Urinary bladder (tissue), 4 donors: ENCODE results near the gene MYOCOS. TPM values are rescaled to one million over a fixed set of nuclear protein-coding genes. Genes with fewer than 3 reads are reported as not detected.
"Not testable (repeated sequence)": the region's sequence is repeated elsewhere in the genome, so short reads cannot be mapped to it uniquely, and the experiment has no call there.

Experiments
- DNase-seq: peaks from one replicate; pipeline ENCODE4 v3.0.0-alpha.2; 2015; ENCODE audit errors: extremely low spot score
- H3K27ac ChIP-seq: one replicate; pipeline ENCODE4 v1.5.1; 2013; ENCODE audit warnings: low read depth, mild to moderate bottlenecking, moderate library complexity
- H3K36me3 ChIP-seq: one replicate; pipeline ENCODE4 v1.6.1; 2013; ENCODE audit warnings: mild to moderate bottlenecking, moderate library complexity; ENCODE audit not compliant: insufficient read depth
- H3K4me1 ChIP-seq: one replicate; pipeline ENCODE4 v1.6.1; 2013; ENCODE audit warnings: mild to moderate bottlenecking, moderate library complexity; ENCODE audit not compliant: insufficient read depth
- H3K4me3 ChIP-seq: one replicate; pipeline ENCODE4 v1.5.1; 2013; ENCODE audit warnings: low read depth, low read length
- WGBS: extraction: QIAGEN DNeasy Blood & Tissue Kit; methylation state at CpG from one replicate; pipeline ENCODE4 v1.1.7; 2013; 5-methylcytosine and 5-hydroxymethylcytosine counted together
- polyA plus RNA-seq: library from polyadenylated mRNA; stranded (reverse); fragments of 200-250 nt; gene quantifications from one replicate; pipeline ENCODE4 v1.2.3, GENCODE V29; 2013
- total RNA-seq: library from RNA; depleted of rRNA; stranded (reverse); fragments of >200 nt; gene quantifications from one replicate; pipeline ENCODE4 v1.2.3, GENCODE V29; 2014
- donor health status: healthy with polysubstance abuse.
- donor health status: healthy.

Gene MYOCOS, protein sequence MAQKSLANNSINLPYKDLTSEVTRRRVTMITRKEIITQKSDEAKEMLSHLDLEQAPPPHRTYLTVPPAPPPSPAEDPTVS
- total RNA-seq (not detected), polyA plus RNA-seq (not detected)

DNA sequence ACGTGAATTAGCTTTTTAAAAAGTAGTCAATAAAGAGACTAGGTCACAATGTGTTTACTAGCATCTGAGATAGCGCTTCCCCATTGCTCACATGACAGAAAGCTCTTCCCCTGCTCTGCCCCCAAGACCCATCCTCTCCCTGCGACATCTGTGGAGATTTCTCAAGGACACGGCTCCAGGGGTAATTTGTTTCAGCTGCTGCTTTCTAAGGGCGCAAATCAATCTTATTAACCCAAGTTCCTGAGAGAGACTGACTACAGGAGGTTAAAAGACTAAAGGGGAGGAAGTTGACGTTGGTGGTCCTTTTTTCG, at the start of gene MYOCOS:
TSS of gene MYOCOS (plus strand) at position 92 of the 311 bp plus-strand sequence. CDS start 1,641 bp downstream, outside the sequence.
- H3K27ac ChIP-seq, result no peak within 1 kb of the TSS
- no peaks in the 10 kb centered on the region for H3K36me3 ChIP-seq
- no peak for DNase-seq
- H3K4me1 ChIP-seq, result no peaks in the 10 kb centered on the region
- H3K4me3 ChIP-seq, result no peak within 1 kb of the TSS
- WGBS, result 62% methylated on average over 7 of the region's 7 CpGs

DNA sequence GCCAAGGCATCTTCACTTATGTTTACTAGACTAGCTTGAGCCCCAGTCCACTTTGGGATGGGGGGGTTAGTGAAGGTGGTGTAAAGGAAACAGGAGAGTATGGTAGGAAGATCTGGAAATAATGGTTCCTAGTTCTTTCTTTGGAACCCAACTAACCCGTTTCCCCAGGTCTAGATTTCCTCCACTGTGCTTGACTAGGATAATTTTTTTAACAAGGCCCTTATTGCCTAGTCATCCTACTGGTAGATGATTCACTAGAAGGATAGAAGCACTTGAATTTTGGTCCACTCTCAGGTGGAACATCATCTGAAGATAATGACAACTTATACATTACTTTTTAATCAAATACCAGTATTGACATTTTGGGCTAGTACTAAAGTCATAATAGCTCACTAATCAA, 45.9 kb upstream of the MYOCOS start:
- peaks cover 14% of the 10 kb centered on the region for H3K36me3 ChIP-seq
- no peak overlapping the region for H3K27ac ChIP-seq
- WGBS, result 87% methylated on average over 1 of the region's 1 CpG
- no peaks in the 10 kb centered on the region for H3K4me1 ChIP-seq
- H3K4me3 ChIP-seq, result no peak overlapping the region
- DNase-seq, result no peak

DNA sequence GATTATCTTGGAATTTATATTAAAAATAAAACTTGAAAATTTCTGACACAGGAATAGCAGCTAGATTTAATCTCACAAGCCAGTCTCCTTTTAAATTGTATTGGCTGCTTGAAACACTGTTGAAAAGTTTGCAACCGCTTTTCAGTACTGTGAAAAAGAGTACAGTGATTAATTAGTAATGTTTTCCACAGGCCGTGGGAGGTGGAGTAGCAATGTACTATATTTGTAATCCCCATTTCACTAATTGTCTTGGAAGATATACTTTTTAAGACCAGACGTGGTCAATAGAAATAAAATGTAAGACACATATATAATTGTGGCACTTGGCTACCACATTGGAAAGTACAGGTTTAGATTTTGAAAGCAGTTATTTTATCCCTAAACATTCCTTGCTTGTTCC, 40.8 kb upstream of the MYOCOS start:
- DNase-seq, result no peak
- WGBS, result 81% methylated on average over 3 of the region's 3 CpGs
- no peak overlapping the region for H3K27ac ChIP-seq
- H3K4me1 ChIP-seq, result no peaks in the 10 kb centered on the region
- H3K4me3 ChIP-seq, result no peak overlapping the region
- H3K36me3 ChIP-seq, result peaks cover 16% of the 10 kb centered on the region

DNA sequence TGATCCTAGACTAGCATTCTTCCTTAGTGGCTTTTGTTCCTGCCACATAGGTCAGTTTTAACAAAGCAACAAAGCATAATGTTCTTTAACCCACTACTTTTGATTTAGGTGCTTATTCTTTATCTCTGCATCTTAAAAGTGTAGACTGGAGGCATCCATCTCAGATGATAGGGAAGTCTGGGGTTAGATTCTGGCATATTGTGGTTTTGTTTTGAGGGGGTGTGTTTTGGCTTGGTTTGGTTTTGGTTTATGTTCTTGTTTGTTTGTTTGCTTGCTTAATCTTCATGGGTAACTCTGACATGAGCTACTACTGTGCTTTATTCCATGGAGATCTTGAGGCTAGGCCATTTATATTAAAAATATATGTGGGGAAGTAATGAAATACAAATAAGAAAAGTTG, 40.3 kb upstream of the MYOCOS start:
- peaks cover 13% of the 10 kb centered on the region for H3K36me3 ChIP-seq

DNA sequence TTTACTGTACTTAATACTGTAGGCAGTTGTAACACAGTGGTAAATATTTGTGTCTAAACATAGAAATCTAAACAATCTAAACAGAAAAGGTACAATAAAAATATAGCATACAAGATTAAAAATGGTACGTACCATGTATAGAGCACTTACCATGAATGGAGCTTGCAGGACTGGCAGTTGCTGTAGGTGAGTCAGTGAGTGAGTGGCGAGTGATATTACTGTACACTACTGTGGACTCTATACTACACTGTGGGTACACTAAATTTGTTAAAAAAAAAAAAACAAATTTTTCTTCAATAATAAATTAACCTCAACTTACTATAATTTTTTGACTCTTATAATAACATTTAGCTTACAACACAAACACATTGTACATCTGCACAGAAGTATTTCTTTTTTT, 39.5 kb upstream of the MYOCOS start:
- Histone ChIP-seq H3K4me3 (no peak overlapping the region), H3K27ac (no peak overlapping the region), H3K4me1 (no peaks in the 10 kb centered on the region), H3K36me3 (peaks cover 10% of the 10 kb centered on the region)
- DNase-seq, result no peak
- WGBS, result 92% methylated on average over 2 of the region's 2 CpGs

More for the DNA sequence above, 40.3 kb upstream of the MYOCOS start:
- no peak overlapping the region for H3K27ac ChIP-seq
- DNase-seq, result no peak
- no peaks in the 10 kb centered on the region for H3K4me1 ChIP-seq
- no peak overlapping the region for H3K4me3 ChIP-seq

DNA sequence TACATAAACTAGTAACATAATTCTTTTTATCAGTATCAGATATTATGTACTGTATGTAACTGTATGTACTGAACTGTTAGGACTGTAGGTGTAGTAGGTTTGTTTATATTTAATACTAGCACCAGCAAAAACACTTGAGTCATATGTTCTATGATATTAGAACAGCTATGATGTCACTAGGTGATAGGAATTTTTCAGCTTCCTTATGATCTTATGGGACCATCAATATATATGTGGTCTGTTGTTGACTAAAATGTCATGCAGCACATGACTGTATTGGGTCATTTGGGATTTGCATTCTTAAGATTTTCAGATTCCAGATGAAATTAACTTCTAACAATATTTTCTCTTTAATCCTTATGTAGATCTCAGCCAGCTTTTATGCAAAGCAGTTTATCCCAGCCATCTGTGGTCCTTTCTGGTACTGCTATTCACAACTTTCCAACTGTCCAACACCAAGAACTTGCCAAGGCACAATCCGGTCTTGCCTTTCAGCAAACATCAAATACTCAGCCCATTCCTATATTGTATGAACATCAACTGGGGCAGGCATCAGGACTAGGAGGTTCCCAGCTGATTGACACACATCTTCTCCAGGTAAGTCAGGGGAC, 38.3 kb upstream of the MYOCOS start:
- H3K36me3 ChIP-seq, result peaks cover 4% of the 10 kb centered on the region
- H3K27ac ChIP-seq, result no peak overlapping the region
- 81% methylated on average over 1 of the region's 1 CpG for WGBS
- no peak overlapping the region for H3K4me3 ChIP-seq
- DNase-seq, result no peak
- H3K4me1 ChIP-seq, result no peaks in the 10 kb centered on the region

DNA sequence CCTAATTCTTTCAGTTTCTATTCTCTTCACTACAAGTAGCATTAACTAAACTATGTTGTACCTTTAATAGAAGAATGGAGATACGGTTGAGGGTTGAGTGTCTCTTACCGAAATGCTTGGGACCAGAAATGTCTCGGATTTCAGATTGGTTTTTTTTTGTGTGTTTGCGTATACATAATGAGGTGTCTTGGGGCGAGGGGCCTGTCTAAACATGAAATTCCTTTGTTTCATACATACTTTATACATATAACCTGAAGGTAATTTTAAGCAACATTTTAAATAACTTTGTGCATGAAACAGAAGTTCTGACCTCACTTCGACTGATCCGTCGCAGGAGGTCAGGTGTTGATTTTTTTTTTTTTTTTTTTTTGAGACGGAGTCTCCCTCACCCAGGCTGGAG, 36.3 kb upstream of the MYOCOS start:
- 91% methylated on average over 9 of the region's 9 CpGs for WGBS
- H3K27ac ChIP-seq, result no peak overlapping the region
- no peak for DNase-seq
- no peak overlapping the region for H3K4me3 ChIP-seq
- H3K36me3 ChIP-seq, result peaks cover 7% of the 10 kb centered on the region
- no peaks in the 10 kb centered on the region for H3K4me1 ChIP-seq

DNA sequence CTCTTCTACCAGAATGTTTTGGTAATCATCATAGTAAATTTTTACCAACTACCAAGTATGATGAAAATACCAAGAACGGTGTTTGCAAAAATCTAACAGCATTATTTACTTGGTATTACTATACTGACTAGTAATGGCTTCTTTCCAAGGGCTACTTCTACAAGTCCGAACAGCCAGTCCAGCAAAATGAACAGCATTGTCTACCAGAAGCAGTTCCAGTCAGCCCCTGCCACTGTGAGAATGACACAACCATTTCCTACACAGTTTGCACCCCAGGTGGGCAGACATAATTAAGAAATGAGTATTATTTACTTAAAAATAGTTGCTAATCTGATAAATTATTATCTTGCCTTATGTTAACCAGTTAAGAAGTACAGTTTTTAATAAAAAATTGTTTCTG, 33.8 kb upstream of the MYOCOS start:
- Histone ChIP-seq H3K4me3 (no peak overlapping the region), H3K4me1 (no peaks in the 10 kb centered on the region), H3K27ac (no peak overlapping the region), H3K36me3 (peaks cover 12% of the 10 kb centered on the region)
- DNase-seq, result no peak
- 91% methylated on average over 2 of the region's 2 CpGs for WGBS

DNA sequence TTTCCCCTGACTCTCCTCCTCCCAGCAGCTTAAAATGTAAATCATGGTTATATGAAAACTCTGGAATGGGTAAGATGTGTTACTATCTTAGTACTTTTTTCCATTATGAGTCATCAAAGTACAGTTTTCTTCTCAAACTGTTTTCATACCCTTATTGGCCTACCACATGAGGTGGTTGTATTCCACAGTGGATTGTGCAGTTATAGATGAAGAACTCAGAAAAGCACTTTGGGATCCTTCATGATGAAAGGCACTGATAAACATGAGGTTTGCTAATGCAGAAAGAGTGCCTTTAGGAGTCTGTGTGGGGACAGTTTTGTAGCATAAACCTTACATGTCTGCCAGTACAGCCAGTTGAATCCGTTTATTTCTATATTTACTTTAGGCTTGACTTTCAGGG, 32.0 kb upstream of the MYOCOS start:
- Histone ChIP-seq H3K4me1 (no peaks in the 10 kb centered on the region), H3K36me3 (peaks cover 12% of the 10 kb centered on the region), H3K4me3 (no peak overlapping the region), H3K27ac (no peak overlapping the region)
- no peak for DNase-seq
- 52% methylated on average over 1 of the region's 1 CpG for WGBS

DNA sequence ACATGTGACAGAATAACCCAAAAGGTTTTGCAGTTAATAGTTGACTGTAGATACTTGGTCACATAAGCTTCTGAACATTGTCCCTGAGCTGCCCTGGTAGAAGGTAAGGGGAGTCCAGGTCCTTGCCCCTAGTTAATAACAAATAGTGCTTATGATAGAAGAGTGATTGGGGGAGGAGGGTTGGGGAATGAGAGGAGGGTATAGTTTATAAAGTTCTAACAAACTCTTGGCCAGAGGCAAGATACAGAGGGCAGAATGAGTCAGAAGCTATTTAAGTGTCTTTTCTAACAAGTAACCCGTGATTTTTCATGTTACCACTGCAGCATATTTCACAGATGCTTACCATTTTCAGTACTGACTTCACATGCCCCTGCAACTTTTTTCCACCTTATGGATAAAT, 26.7 kb upstream of the MYOCOS start:
- Histone ChIP-seq H3K4me3 (no peak overlapping the region), H3K36me3 (peaks cover 9% of the 10 kb centered on the region), H3K4me1 (no peaks in the 10 kb centered on the region), H3K27ac (no peak overlapping the region)
- no peak for DNase-seq
- 69% methylated on average over 1 of the region's 1 CpG for WGBS

DNA sequence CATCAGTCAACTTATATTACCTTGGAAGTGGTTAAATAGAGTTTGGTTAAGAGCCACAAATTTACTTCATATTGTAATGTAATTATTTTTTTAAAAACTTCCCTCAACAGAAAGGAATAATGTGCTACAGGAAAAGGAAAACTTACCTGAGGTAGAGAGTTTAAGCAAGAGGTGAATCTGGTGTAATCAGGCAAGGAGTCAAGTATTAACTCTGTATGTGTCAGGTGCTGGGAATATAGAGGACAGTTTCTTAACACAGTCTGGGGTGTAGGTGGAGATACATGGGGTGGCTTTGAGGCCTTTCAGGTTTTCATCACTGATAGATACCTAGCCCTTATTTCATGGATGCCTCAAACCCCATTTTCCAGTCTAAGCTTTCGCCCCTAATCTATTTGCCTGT, 25.9 kb upstream of the MYOCOS start:
- whole genome bisulfite sequencing, result 98% methylated on average over 1 of the region's 1 CpG
- DNase-seq, result no peak
- no peak overlapping the region for H3K27ac ChIP-seq
- no peak overlapping the region for H3K4me3 ChIP-seq
- no peaks in the 10 kb centered on the region for H3K4me1 ChIP-seq
- peaks cover 9% of the 10 kb centered on the region for H3K36me3 ChIP-seq

DNA sequence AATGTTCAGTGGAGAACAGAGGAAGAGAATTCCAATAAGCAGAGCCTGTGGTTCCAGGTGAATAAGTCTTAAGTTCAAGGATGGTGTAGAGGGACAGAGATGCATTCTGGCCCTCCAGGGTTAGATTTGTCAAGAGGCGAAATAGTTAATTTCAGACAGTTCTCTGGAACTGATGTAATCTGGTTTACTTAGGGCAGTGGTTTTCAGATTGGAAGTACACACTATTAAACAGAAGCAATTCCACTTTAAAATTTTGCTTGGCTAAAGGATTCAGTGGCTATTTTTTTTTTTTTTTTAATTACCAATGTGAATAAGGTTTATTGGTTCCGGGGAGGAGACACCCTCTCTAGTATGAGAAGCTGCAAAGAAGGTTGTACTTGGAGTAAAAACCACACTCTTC, 25.3 kb upstream of the MYOCOS start:
- DNase-seq, result no peak

DNA sequence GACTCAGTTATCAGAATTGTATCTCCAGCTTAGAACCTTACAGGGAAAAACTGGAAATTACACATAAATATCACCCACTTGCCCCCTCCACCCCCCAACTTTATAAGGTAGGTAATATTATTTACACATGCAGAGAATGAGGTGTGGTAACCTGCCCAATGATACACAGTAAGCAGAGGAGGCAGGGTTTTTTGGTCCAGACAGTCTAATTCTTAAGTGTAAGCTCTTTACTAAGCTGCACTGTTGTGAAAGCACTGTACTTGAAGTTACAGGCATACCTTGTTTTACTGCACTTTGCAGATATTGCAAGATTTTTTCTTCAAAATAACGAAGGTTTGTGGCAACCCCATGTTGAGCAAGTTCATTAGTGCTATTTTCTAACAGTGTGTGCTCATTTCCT, 24.8 kb upstream of the MYOCOS start:
- H3K27ac ChIP-seq, result no peak overlapping the region
- DNase-seq, result no peak
- H3K36me3 ChIP-seq, result peaks cover 7% of the 10 kb centered on the region
- WGBS, result 79% methylated on average over 1 of the region's 1 CpG
- H3K4me3 ChIP-seq, result no peak overlapping the region
- no peaks in the 10 kb centered on the region for H3K4me1 ChIP-seq

More for the DNA sequence above, 25.3 kb upstream of the MYOCOS start:
- peaks cover 9% of the 10 kb centered on the region for H3K36me3 ChIP-seq
- 91% methylated on average over 2 of the region's 2 CpGs for whole genome bisulfite sequencing
- H3K4me3 ChIP-seq, result no peak overlapping the region
- no peaks in the 10 kb centered on the region for H3K4me1 ChIP-seq
- H3K27ac ChIP-seq, result no peak overlapping the region

DNA sequence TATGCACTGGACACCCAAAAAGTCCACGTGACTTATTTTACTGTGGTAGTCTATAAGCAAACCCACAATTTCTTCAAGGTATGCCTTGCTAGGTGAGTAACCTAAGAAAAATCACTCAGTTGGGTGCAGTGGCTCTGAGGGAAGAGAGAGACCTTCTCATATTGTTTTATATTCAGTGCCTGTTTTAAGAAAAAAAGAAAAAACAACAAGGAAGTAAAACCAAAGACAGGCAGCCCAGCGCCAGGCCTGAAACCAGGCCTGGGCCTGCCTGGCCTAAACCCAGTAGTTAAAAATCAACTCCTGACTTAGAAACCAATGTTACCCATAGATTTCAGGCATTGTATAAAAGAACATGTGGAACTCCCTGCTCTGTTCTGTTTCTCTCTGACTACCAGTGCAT, 21.7 kb upstream of the MYOCOS start:
- DNase-seq, H3K36me3 ChIP-seq, H3K27ac ChIP-seq, H3K4me1 ChIP-seq, H3K4me3 ChIP-seq: not testable (repeated sequence)
- WGBS, result 91% methylated on average over 2 of the region's 2 CpGs

DNA sequence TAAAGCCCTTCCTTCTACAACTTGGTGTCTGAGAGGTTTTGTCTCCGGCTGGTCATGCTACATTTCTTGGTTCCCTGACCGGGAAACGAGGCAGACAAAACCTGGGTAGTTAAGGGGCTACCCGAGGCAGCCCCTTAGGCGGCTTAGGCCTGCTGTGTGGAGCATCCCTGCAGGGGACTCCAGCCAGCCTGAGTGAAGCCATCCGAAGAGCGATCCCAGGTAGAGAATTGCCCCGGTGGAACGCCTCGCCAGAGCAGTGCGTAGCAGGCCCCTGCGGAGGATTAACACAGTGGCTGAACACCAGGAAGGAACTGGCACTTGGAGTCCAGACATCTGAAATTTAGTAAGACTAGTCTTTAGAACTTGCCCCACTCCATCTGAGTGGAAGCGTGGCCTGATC, 21.2 kb upstream of the MYOCOS start:
- no peaks in the 10 kb centered on the region for H3K4me1 ChIP-seq
- no peak overlapping the region for H3K4me3 ChIP-seq
- WGBS, result 91% methylated on average over 13 of the region's 13 CpGs

More for the DNA sequence above, 21.2 kb upstream of the MYOCOS start:
- DNase-seq, result no peak
- no peaks in the 10 kb centered on the region for H3K36me3 ChIP-seq
- no peak overlapping the region for H3K27ac ChIP-seq
